Measurements from ENCODE around the gene ANK2.

Gene ANK2

GRCh38 chr4:113405874-113406722 lies 356.6 kb downstream of the ANK2 start:
- DNase-seq, result no peak

GRCh38 chr4:113406723-113407016 lies 357.2 kb downstream of the ANK2 start:
- DNase-seq, result peak; percentile 52

GRCh38 chr4:113407409-113407808 lies 358.0 kb downstream of the ANK2 start:
- DNase-seq, result peak; percentile 0

GRCh38 chr4:113409181-113409580 lies 359.7 kb downstream of the ANK2 start:
- DNase-seq, result no peak

- no peak for DNase-seq
These were observed 361.2 kb downstream of the ANK2 start for GRCh38 chr4:113410686-113411085.

GRCh38 chr4:113411496-113411938 lies 362.1 kb downstream of the ANK2 start:
- peak; percentile 5 for DNase-seq

- no peak for DNase-seq
These were observed 370.2 kb downstream of the ANK2 start for GRCh38 chr4:113419631-113420030.

- no peak for DNase-seq
These were observed 371.5 kb downstream of the ANK2 start for GRCh38 chr4:113420938-113421337.

GRCh38 chr4:113423631-113424030 lies 374.2 kb downstream of the ANK2 start:
- no peak for DNase-seq

- DNase-seq, result no peak
These were observed 383.7 kb downstream of the ANK2 start for GRCh38 chr4:113433116-113433515.
